GM23338 (cell line): Measurements from ENCODE around the gene KCTD15. TPM values are rescaled to one million over a fixed set of nuclear protein-coding genes. Genes with fewer than 3 reads are reported as not detected.

Source experiments
- ATAC-seq: fragments of 200-7000 bp; cut with Tn5 transposase; 3 replicates; pipeline ENCODE4 v1.9.1; 2020
- DNase-seq: peaks from one replicate; pipeline ENCODE4 v3.0.0-alpha.2; 2015; ENCODE audit warnings: low spot score
- H2AFZ ChIP-seq: fragments of 200-600 bp; sonication (generic); 2 replicates; pipeline ENCODE4 v1.8.0; 2016; ENCODE audit warnings: antibody characterized with exemption, mild to moderate bottlenecking, moderate library complexity
- H3F3A ChIP-seq: fragments of 200-600 bp; sonication (generic); replicated peaks from 2 replicates; pipeline ENCODE4 v1.8.0; 2017; ENCODE audit warnings: antibody characterized with exemption, mixed run types, low read depth
- H3K27ac ChIP-seq: fragments of 200-600 bp; sonication (generic); 2 replicates; pipeline ENCODE4 v1.6.1; 2016; ENCODE audit warnings: low read depth
- H3K27me3 ChIP-seq: fragments of 200-600 bp; sonication (generic); 2 replicates; pipeline ENCODE4 v1.8.0; 2016; ENCODE audit warnings: mild to moderate bottlenecking, mixed run types, moderate library complexity; ENCODE audit not compliant: insufficient read depth
- H3K36me3 ChIP-seq: fragments of 200-600 bp; sonication (generic); 2 replicates; pipeline ENCODE4 v1.8.0; 2016; ENCODE audit warnings: mild to moderate bottlenecking; ENCODE audit not compliant: insufficient read depth
- H3K4me1 ChIP-seq: fragments of 200-600 bp; sonication (generic); 2 replicates; pipeline ENCODE4 v1.8.0; 2016; ENCODE audit warnings: mild to moderate bottlenecking, moderate library complexity; ENCODE audit not compliant: insufficient read depth
- H3K4me2 ChIP-seq: fragments of 200-600 bp; sonication (generic); 2 replicates; pipeline ENCODE4 v1.7.1; 2017; ENCODE audit warnings: mixed run types
- H3K4me3 ChIP-seq: fragments of 200-600 bp; sonication (generic); 2 replicates; pipeline ENCODE4 v1.6.1; 2016; ENCODE audit warnings: mixed run types
- H3K79me2 ChIP-seq: fragments of 200-600 bp; sonication (generic); replicated peaks from 2 replicates; pipeline ENCODE4 v1.8.0; 2017; ENCODE audit warnings: mild to moderate bottlenecking; ENCODE audit not compliant: insufficient read depth
- H3K9me2 ChIP-seq: fragments of 200-600 bp; sonication (generic); 2 replicates; pipeline ENCODE4 v1.8.0; 2017; ENCODE audit not compliant: insufficient read depth
- H4K20me1 ChIP-seq: fragments of 200-600 bp; sonication (generic); replicated peaks from 2 replicates; pipeline ENCODE4 v1.8.0; 2017; ENCODE audit warnings: mild to moderate bottlenecking; ENCODE audit not compliant: insufficient read depth
- H3K27ac Mint-ChIP-seq: 2 replicates; pipeline ENCODE4 v1.8.0; 2020; ENCODE audit warnings: inconsistent platforms, mild to moderate bottlenecking, moderate library complexity, mixed read lengths
- H3K27me3 Mint-ChIP-seq: 3 replicates; pipeline ENCODE4 v1.8.0; 2022; ENCODE audit warnings: low read depth, mild to moderate bottlenecking, moderate library complexity, mixed read lengths, inconsistent platforms; ENCODE audit not compliant: insufficient read depth, poor library complexity
- H3K36me3 Mint-ChIP-seq: 3 replicates; pipeline ENCODE4 v1.8.0; 2021; ENCODE audit warnings: low read depth, mild to moderate bottlenecking, inconsistent platforms, moderate library complexity, mixed read lengths
- H3K4me1 Mint-ChIP-seq: 3 replicates; pipeline ENCODE4 v1.8.0; 2020; ENCODE audit warnings: mild to moderate bottlenecking, inconsistent platforms, mixed read lengths
- H3K4me3 Mint-ChIP-seq: 3 replicates; pipeline ENCODE4 v1.8.0; 2021; ENCODE audit warnings: moderate library complexity, mild to moderate bottlenecking, inconsistent platforms, mixed read lengths
- H3K9me3 Mint-ChIP-seq: 3 replicates; pipeline ENCODE4 v1.8.0; 2020; ENCODE audit warnings: moderate library complexity, mild to moderate bottlenecking, inconsistent platforms, mixed read lengths
- CREB1 ChIP-seq: fragments of 250-450 bp; sonication (Bioruptor Pico); IDR thresholded peaks from 2 replicates; pipeline ENCODE4 v1.5.0; 2020; ENCODE audit warnings: low read depth, mild to moderate bottlenecking, moderate library complexity
- ETS1 ChIP-seq: IDR thresholded peaks from 2 replicates; pipeline ENCODE4 v1.6.1; 2016; ENCODE audit warnings: antibody characterized with exemption
- EZH2 ChIP-seq: fragments of 200-600 bp; sonication (generic); IDR thresholded peaks from one replicate; pipeline ENCODE4 v1.8.0; 2017; ENCODE audit warnings: antibody characterized with exemption, mild to moderate bottlenecking, low read depth; ENCODE audit not compliant: unreplicated experiment
- EZH2phosphoT487 ChIP-seq: fragments of 200-600 bp; sonication (generic); IDR thresholded peaks from one replicate; pipeline ENCODE4 v1.8.1; 2018; ENCODE audit warnings: antibody characterized with exemption; ENCODE audit not compliant: unreplicated experiment
- JUNB ChIP-seq: IDR thresholded peaks from one replicate; pipeline ENCODE4 v1.6.1; 2016; ENCODE audit warnings: antibody characterized with exemption; ENCODE audit not compliant: unreplicated experiment
- NANOG ChIP-seq: IDR thresholded peaks from 2 replicates; pipeline ENCODE4 v1.6.1; 2016; ENCODE audit warnings: antibody characterized with exemption, borderline replicate concordance
- POLR2AphosphoS5 ChIP-seq: IDR thresholded peaks from 2 replicates; pipeline ENCODE4 v1.6.1; 2016; ENCODE audit warnings: antibody characterized with exemption, low read depth
- STAT1 ChIP-seq: IDR thresholded peaks from one replicate; pipeline ENCODE4 v1.6.1; 2016; ENCODE audit warnings: antibody characterized with exemption; ENCODE audit not compliant: unreplicated experiment
- ZNF114 ChIP-seq: fragments of 250-450 bp; sonication (Bioruptor Pico); IDR thresholded peaks from 2 replicates; pipeline ENCODE4 v1.5.0; 2020; ENCODE audit warnings: mild to moderate bottlenecking, moderate library complexity
- ZNF331 ChIP-seq: fragments of 250-450 bp; sonication (Bioruptor Pico); IDR thresholded peaks from 2 replicates; pipeline ENCODE4 v1.5.0; 2020; ENCODE audit warnings: low read depth, mild to moderate bottlenecking, moderate library complexity
- polyA plus RNA-seq: library from polyadenylated mRNA; unstranded; fragments of >200 nt; fragmentation: Nextera tagmentation; extraction: Ambion mirVana; gene quantifications from 2 replicates; pipeline ENCODE4 v1.2.1, GENCODE V29; 2016
- total RNA-seq: library from RNA; depleted of rRNA; stranded (reverse); fragments of >200 nt; shearing (Covaris generic); gene quantifications from 2 replicates; pipeline ENCODE4 v1.2.3, GENCODE V29; 2014
- TF ChIP-seq, protein P1 (sequence below): fragments of 250-450 bp; sonication (Bioruptor Pico); IDR thresholded peaks from 2 replicates; pipeline ENCODE4 v1.5.0; 2020; ENCODE audit warnings: mild to moderate bottlenecking, moderate library complexity
- TF ChIP-seq, protein P2 (sequence below): IDR thresholded peaks from one replicate; pipeline ENCODE4 v1.6.1; 2018; ENCODE audit warnings: antibody characterized with exemption; ENCODE audit not compliant: unreplicated experiment
- TF ChIP-seq, protein P3 (sequence below), 2 experiments: fragments of 200-600 bp in 1 of 2; sonication (generic) in 1 of 2; conservative IDR thresholded peaks; 2 replicates each; pipeline versions ENCODE4 v1.5.1 to v1.6.1; 2016 to 2017; ENCODE audit warnings: antibody characterized with exemption in 2 of 2, low read depth in 2 of 2, mild to moderate bottlenecking in 2 of 2, moderate library complexity in 1 of 2

Gene KCTD15
- total and polyA plus RNA-seq, 2 experiments from 2014 or later: 5.1 to 60.1 TPM

DNA sequence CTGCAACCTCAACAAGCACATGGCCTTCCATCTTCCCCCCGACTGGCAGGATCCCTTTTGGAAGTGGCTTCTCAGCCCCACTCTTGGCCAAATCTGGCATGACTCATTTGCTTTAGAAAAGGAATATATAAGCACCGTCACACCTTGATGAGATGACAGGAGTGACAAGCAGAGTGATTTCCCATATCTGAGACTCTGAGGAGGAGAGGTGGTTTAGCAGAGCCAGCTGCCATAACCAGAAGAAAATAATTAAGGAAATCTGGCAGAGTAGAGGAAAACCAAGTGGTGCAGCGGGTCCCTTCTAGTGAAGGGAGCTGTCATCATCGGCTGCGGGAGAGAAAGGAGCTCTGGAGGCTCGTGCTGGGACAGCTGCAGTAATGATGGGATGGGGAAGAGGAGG is 27.5 kb upstream of the KCTD15 start (continued):
- TF ChIP-seq JUNB (no peak), POLR2AphosphoS5 (no peak), EZH2 (no peak)

- Histone ChIP-seq H3F3A (no peaks in the 10 kb centered on the region), H3K9me2 (no peaks in the 10 kb centered on the region), H3K27ac (no peak overlapping the region), H3K4me3 (no peak overlapping the region), H3K79me2 (no peaks in the 10 kb centered on the region), H4K20me1 (peaks cover 4% of the 10 kb centered on the region; the same call in 1 of the 2 replicates), H3K4me1 (no peaks in the 10 kb centered on the region), H2AFZ (no peak overlapping the region), H3K4me2 (no peak overlapping the region), H3K27me3 (no peaks in the 10 kb centered on the region), H3K36me3 (no peaks in the 10 kb centered on the region)
- ATAC-seq (no peak), DNase-seq (no peak)
- Mint-ChIP-seq H3K4me1 (no peaks in the 10 kb centered on the region), H3K27ac (no peak overlapping the region), H3K9me3 (no peaks in the 10 kb centered on the region), H3K4me3 (no peak overlapping the region), H3K36me3 (peaks cover 6% of the 10 kb centered on the region; the same call in 2 of the 3 replicates), H3K27me3 (peaks cover 6% of the 10 kb centered on the region)
- TF ChIP-seq, protein P1, sequence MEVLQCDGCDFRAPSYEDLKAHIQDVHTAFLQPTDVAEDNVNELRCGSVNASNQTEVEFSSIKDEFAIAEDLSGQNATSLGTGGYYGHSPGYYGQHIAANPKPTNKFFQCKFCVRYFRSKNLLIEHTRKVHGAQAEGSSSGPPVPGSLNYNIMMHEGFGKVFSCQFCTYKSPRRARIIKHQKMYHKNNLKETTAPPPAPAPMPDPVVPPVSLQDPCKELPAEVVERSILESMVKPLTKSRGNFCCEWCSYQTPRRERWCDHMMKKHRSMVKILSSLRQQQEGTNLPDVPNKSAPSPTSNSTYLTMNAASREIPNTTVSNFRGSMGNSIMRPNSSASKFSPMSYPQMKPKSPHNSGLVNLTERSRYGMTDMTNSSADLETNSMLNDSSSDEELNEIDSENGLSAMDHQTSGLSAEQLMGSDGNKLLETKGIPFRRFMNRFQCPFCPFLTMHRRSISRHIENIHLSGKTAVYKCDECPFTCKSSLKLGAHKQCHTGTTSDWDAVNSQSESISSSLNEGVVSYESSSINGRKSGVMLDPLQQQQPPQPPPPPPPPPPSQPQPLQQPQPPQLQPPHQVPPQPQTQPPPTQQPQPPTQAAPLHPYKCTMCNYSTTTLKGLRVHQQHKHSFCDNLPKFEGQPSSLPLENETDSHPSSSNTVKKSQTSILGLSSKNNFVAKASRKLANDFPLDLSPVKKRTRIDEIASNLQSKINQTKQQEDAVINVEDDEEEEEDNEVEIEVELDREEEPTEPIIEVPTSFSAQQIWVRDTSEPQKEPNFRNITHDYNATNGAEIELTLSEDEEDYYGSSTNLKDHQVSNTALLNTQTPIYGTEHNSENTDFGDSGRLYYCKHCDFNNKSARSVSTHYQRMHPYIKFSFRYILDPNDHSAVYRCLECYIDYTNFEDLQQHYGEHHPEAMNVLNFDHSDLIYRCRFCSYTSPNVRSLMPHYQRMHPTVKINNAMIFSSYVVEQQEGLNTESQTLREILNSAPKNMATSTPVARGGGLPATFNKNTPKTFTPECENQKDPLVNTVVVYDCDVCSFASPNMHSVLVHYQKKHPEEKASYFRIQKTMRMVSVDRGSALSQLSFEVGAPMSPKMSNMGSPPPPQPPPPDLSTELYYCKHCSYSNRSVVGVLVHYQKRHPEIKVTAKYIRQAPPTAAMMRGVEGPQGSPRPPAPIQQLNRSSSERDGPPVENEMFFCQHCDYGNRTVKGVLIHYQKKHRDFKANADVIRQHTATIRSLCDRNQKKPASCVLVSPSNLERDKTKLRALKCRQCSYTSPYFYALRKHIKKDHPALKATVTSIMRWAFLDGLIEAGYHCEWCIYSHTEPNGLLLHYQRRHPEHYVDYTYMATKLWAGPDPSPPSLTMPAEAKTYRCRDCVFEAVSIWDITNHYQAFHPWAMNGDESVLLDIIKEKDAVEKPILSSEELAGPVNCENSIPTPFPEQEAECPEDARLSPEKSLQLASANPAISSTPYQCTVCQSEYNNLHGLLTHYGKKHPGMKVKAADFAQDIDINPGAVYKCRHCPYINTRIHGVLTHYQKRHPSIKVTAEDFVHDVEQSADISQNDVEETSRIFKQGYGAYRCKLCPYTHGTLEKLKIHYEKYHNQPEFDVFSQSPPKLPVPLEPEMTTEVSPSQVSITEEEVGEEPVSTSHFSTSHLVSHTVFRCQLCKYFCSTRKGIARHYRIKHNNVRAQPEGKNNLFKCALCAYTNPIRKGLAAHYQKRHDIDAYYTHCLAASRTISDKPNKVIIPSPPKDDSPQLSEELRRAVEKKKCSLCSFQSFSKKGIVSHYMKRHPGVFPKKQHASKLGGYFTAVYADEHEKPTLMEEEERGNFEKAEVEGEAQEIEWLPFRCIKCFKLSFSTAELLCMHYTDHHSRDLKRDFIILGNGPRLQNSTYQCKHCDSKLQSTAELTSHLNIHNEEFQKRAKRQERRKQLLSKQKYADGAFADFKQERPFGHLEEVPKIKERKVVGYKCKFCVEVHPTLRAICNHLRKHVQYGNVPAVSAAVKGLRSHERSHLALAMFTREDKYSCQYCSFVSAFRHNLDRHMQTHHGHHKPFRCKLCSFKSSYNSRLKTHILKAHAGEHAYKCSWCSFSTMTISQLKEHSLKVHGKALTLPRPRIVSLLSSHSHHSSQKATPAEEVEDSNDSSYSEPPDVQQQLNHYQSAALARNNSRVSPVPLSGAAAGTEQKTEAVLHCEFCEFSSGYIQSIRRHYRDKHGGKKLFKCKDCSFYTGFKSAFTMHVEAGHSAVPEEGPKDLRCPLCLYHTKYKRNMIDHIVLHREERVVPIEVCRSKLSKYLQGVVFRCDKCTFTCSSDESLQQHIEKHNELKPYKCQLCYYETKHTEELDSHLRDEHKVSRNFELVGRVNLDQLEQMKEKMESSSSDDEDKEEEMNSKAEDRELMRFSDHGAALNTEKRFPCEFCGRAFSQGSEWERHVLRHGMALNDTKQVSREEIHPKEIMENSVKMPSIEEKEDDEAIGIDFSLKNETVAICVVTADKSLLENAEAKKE (CRISPR knock-in tag): no peak
- no peak for TF ChIP-seq STAT1
- TF ChIP-seq, protein P2, sequence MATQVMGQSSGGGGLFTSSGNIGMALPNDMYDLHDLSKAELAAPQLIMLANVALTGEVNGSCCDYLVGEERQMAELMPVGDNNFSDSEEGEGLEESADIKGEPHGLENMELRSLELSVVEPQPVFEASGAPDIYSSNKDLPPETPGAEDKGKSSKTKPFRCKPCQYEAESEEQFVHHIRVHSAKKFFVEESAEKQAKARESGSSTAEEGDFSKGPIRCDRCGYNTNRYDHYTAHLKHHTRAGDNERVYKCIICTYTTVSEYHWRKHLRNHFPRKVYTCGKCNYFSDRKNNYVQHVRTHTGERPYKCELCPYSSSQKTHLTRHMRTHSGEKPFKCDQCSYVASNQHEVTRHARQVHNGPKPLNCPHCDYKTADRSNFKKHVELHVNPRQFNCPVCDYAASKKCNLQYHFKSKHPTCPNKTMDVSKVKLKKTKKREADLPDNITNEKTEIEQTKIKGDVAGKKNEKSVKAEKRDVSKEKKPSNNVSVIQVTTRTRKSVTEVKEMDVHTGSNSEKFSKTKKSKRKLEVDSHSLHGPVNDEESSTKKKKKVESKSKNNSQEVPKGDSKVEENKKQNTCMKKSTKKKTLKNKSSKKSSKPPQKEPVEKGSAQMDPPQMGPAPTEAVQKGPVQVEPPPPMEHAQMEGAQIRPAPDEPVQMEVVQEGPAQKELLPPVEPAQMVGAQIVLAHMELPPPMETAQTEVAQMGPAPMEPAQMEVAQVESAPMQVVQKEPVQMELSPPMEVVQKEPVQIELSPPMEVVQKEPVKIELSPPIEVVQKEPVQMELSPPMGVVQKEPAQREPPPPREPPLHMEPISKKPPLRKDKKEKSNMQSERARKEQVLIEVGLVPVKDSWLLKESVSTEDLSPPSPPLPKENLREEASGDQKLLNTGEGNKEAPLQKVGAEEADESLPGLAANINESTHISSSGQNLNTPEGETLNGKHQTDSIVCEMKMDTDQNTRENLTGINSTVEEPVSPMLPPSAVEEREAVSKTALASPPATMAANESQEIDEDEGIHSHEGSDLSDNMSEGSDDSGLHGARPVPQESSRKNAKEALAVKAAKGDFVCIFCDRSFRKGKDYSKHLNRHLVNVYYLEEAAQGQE: no peak
- TF ChIP-seq ETS1: no peak
- TF ChIP-seq CREB1 (CRISPR knock-in tag): no peak
- TF ChIP-seq, protein P3, sequence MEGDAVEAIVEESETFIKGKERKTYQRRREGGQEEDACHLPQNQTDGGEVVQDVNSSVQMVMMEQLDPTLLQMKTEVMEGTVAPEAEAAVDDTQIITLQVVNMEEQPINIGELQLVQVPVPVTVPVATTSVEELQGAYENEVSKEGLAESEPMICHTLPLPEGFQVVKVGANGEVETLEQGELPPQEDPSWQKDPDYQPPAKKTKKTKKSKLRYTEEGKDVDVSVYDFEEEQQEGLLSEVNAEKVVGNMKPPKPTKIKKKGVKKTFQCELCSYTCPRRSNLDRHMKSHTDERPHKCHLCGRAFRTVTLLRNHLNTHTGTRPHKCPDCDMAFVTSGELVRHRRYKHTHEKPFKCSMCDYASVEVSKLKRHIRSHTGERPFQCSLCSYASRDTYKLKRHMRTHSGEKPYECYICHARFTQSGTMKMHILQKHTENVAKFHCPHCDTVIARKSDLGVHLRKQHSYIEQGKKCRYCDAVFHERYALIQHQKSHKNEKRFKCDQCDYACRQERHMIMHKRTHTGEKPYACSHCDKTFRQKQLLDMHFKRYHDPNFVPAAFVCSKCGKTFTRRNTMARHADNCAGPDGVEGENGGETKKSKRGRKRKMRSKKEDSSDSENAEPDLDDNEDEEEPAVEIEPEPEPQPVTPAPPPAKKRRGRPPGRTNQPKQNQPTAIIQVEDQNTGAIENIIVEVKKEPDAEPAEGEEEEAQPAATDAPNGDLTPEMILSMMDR (conservative IDR thresholded peaks at IDR 0.05; ENCODE audit: low read depth in 2 of 2): no peak
- TF ChIP-seq EZH2phosphoT487: no peak
- no peak for TF ChIP-seq NANOG
- no peak for TF ChIP-seq EZH2
- TF ChIP-seq POLR2AphosphoS5: no peak
- TF ChIP-seq JUNB: no peak
- TF ChIP-seq ZNF114 (CRISPR knock-in tag): no peak
- no peak for TF ChIP-seq ZNF331
Measured at GRCh38 chr19:33770107-33770506, 26.6 kb upstream of the KCTD15 start.
